K562 (cell line): ENCODE results near the gene TMPRSS9. TPM values are rescaled to one million over a fixed set of nuclear protein-coding genes. Genes with fewer than 3 reads are reported as not detected.

Experiments
- ATAC-seq: fragments of 200-7000 bp; cut with Tn5 transposase; 3 replicates; pipeline ENCODE4 v1.9.1; 2020; ENCODE audit warnings: moderate library complexity
- BruUV-seq: library from RNA; stranded (reverse); fragments of 400-500 nt; replicated peaks from 2 replicates; lab custom pipeline; 2021; lab: Mats Ljungman, UMichigan
- CTCF ChIA-PET: fragments of 300-600 bp; formaldehyde crosslinking; extraction: SDS; loops from one replicate; lab custom pipeline; 2021; ENCODE audit warnings: low intra/inter-chr PET ratio; lab: Yijun Ruan, JAX
- POLR2A ChIA-PET: fragments of 300-600, 350-650 bp; sonication (Branson Sonifier 250); formaldehyde crosslinking; extraction: SDS; loops from one replicate; lab custom pipeline; 2021; ENCODE audit warnings: antibody characterized with exemption, inconsistent platforms; lab: Yijun Ruan, JAX
- DNase-seq, 4 experiments: peaks; one replicate each; pipeline versions ENCODE4 v3.0.0 to v3.0.0-alpha.2; 2011 to 2018; ENCODE audit warnings: low spot score in 3 of 4, mixed read lengths in 3 of 4; ENCODE audit errors: extremely low read depth in 1 of 4
- FAIRE-seq: peaks from 2 replicates; lab custom pipeline; 2011; peaks lifted over from hg19 to GRCh38; lab: Jason Lieb, UNC
- H2AFZ ChIP-seq: 2 replicates; pipeline ENCODE4 v1.6.0; 2011; ENCODE audit warnings: low read depth, low read length, control low read depth, inconsistent platforms
- H3K27ac ChIP-seq: fragments of 200-600 bp; 3 replicates; pipeline ENCODE4 v1.8.0; 2011; ENCODE audit warnings: low read depth, mild to moderate bottlenecking, control low read depth, inconsistent platforms, low read length, moderate library complexity, mixed read lengths; ENCODE audit errors: extremely low read depth
- H3K27me3 ChIP-seq, 2 experiments: fragments of 300-600 bp in 1 of 2; 2 replicates in 1 of 2; 3 replicates in 1 of 2; pipeline versions ENCODE4 v1.6.0 to v1.8.0; 2011; ENCODE audit warnings: inconsistent platforms in 2 of 2, low read length in 2 of 2, mild to moderate bottlenecking in 1 of 2, mixed read lengths in 1 of 2, moderate library complexity in 1 of 2; ENCODE audit not compliant: control insufficient read depth in 2 of 2, insufficient read depth in 2 of 2
- H3K36me3 ChIP-seq: fragments of 300-600 bp; 3 replicates; pipeline ENCODE4 v1.8.0; 2011; ENCODE audit warnings: mild to moderate bottlenecking, low read length, inconsistent platforms; ENCODE audit not compliant: control insufficient read depth, insufficient read depth
- H3K4me1 ChIP-seq, 2 experiments: fragments of 200-600 bp in 1 of 2; replicated peaks in 1 of 2; 2 replicates in 1 of 2; 3 replicates in 1 of 2; pipeline versions ENCODE4 v1.5.1 to v1.8.0; 2011; ENCODE audit warnings: inconsistent platforms in 2 of 2, low read length in 2 of 2, mild to moderate bottlenecking in 1 of 2, mixed read lengths in 1 of 2, moderate library complexity in 1 of 2; ENCODE audit not compliant: control insufficient read depth in 2 of 2, insufficient read depth in 2 of 2
- H3K4me2 ChIP-seq: 2 replicates; pipeline ENCODE4 v1.6.1; 2011; ENCODE audit warnings: low read length, control low read depth, inconsistent platforms, mixed read lengths; ENCODE audit not compliant: insufficient read depth
- H3K4me3 ChIP-seq: fragments of 200-600 bp; sonication (generic), shearing (Covaris generic); 2 replicates; pipeline ENCODE4 v1.5.1; 2016; ENCODE audit warnings: control low read depth, inconsistent platforms
- H3K79me2 ChIP-seq: fragments of 200-600 bp; 3 replicates; pipeline ENCODE4 v1.8.0; 2011; ENCODE audit warnings: low read length, inconsistent platforms; ENCODE audit not compliant: control insufficient read depth, insufficient read depth
- H3K9ac ChIP-seq, 2 experiments: 2 replicates each; pipeline versions ENCODE4 v1.6.0 to v1.6.1; 2011; ENCODE audit warnings: low read depth in 2 of 2, low read length in 2 of 2, control low read depth in 1 of 2, inconsistent platforms in 1 of 2, mild to moderate bottlenecking in 1 of 2, mixed read lengths in 1 of 2; ENCODE audit not compliant: insufficient read depth in 1 of 2
- H3K9me1 ChIP-seq: one replicate; pipeline ENCODE4 v1.6.0; 2011; ENCODE audit warnings: inconsistent platforms, mild to moderate bottlenecking, low read length, moderate library complexity; ENCODE audit not compliant: control insufficient read depth, insufficient read depth
- H3K9me3 ChIP-seq: replicated peaks from 2 replicates; pipeline ENCODE4 v1.5.1; 2011; ENCODE audit warnings: low read depth, low read length, inconsistent platforms; ENCODE audit not compliant: control insufficient read depth, insufficient read depth
- H4K20me1 ChIP-seq: replicated peaks from 2 replicates; pipeline ENCODE4 v1.6.1; 2011; ENCODE audit warnings: low read length, inconsistent platforms, mixed read lengths; ENCODE audit not compliant: control insufficient read depth, insufficient read depth
- BMI1 ChIP-seq: fragments of 150-350 bp; IDR thresholded peaks from 2 replicates; pipeline ENCODE4 v1.6.1; 2014; ENCODE audit warnings: low read length
- GABPA ChIP-seq: fragments of 200-800 bp; sonication (Bioruptor generic); conservative IDR thresholded peaks from 2 replicates; pipeline ENCODE4 v1.6.1; 2016; ENCODE audit warnings: low read depth, missing genetic modification characterization, missing compliant biosample characterization
- GABPB2 ChIP-seq: fragments of 250-450 bp; sonication (Bioruptor Pico); conservative IDR thresholded peaks from 2 replicates; pipeline ENCODE4 v1.5.1; 2021; ENCODE audit warnings: mild to moderate bottlenecking
- MAFG ChIP-seq: fragments of 450-650 bp; conservative IDR thresholded peaks from 2 replicates; pipeline ENCODE4 v1.6.1; 2016; ENCODE audit warnings: missing genetic modification characterization, missing compliant biosample characterization
- RBFOX2 ChIP-seq: fragments of 200-400 bp; formaldehyde crosslinking; IDR thresholded peaks from 2 replicates; pipeline ENCODE4 v1.6.1; 2017; ENCODE audit warnings: low read depth, mild to moderate bottlenecking, low read length, moderate library complexity
- SREBF1 ChIP-seq: fragments of 150-350 bp; IDR thresholded peaks from 2 replicates; pipeline ENCODE4 v1.6.1; 2014; ENCODE audit warnings: antibody characterized with exemption, low read depth, low read length, borderline replicate concordance
- ZNF354B ChIP-seq: fragments of 250-450 bp; sonication (Bioruptor Pico); IDR thresholded peaks from 2 replicates; pipeline ENCODE4 v1.4.0; 2020
- ZNF408 ChIP-seq: fragments of 250-450 bp; sonication (Bioruptor Pico); IDR thresholded peaks from 2 replicates; pipeline ENCODE4 v1.4.0; 2020; ENCODE audit warnings: low read depth, mild to moderate bottlenecking, moderate library complexity
- ZNF644 ChIP-seq: fragments of 200-800 bp; sonication (Bioruptor generic); IDR thresholded peaks from 2 replicates; pipeline ENCODE4 v1.6.1; 2016; ENCODE audit warnings: low read depth, missing genetic modification characterization, missing compliant biosample characterization
- whole genome bisulfite sequencing: fragments of 100-300 bp; shearing (Covaris generic); methylation state at CpG from one replicate; pipeline ENCODE4 v1.1.6; 2016; ENCODE audit warnings: low coverage, mixed read lengths; ENCODE audit not compliant: insufficient coverage; ENCODE audit errors: missing lambda C conversion rate; 5-methylcytosine and 5-hydroxymethylcytosine counted together
- in situ Hi-C: fragments of 300-500 bp; cut with MboI; formaldehyde crosslinking; loops from 4 replicates; pipeline ENCODE4 v1.15.0; 2018; ENCODE audit warnings: inconsistent platforms, mixed read lengths
- intact Hi-C: fragments of 100-400 bp; cut with micrococcal nuclease; formaldehyde crosslinking; loops from 2 replicates; pipeline ENCODE4 v1.14.2; 2022
- polyA plus RNA-seq, 8 experiments: library from polyadenylated mRNA; depleted of rRNA in 4 of 8; stranded (reverse) in 5 of 8; unstranded in 3 of 8; fragments of >200 nt; fragmentation: Nextera tagmentation in 2 of 8; fragmentation: Illumina TruSeq in 1 of 8; extraction: Ambion mirVana in 2 of 8; extraction: Trizol in 1 of 8; gene quantifications; 2 replicates each; pipeline versions ENCODE4 v1.2.1 to v1.2.3, GENCODE V29; 2011 to 2014; ENCODE audit warnings: inconsistent platforms in 1 of 8, missing spikeins in 1 of 8
- total RNA-seq, 7 experiments: library from RNA; depleted of rRNA in 6 of 7; stranded (reverse); fragments of >200 nt in 6 of 7; fragmentation: Illumina TruSeq in 2 of 7; extraction: Trizol in 2 of 7; gene quantifications; 2 replicates each; pipeline versions ENCODE4 v1.2.1 to v1.2.3, GENCODE V29; 2011 to 2021; ENCODE audit warnings: low replicate concordance in 1 of 7
- TF ChIP-seq, protein P1 (sequence below): sonication (generic); formaldehyde crosslinking; IDR thresholded peaks from 2 replicates; pipeline ENCODE4 v1.8.1; 2023; ENCODE audit warnings: mild to moderate bottlenecking, missing genetic modification reagents

TMPRSS9 gene
- total and polyA plus RNA-seq, 9 of the 15 experiments (the other 6 are each of a cell fraction or from before 2014, with no cell fraction given), result 0.01 to 0.03 TPM; not detected in 7

- intact Hi-C loops (no loop called here), in situ Hi-C loops (no loop called here)
- Histone ChIP-seq H2AFZ (no peak overlapping the region), H3K9me1 (no peaks in the 10 kb centered on the region), H4K20me1 (no peaks in the 10 kb centered on the region), H3K4me3 (no peak overlapping the region), H3K9me3 (peaks cover 2% of the 10 kb centered on the region), H3K4me2 (no peak overlapping the region), H3K27me3 (no peaks in the 10 kb centered on the region), H3K9ac (0 out of 4 replicates have a peak overlapping the region, but pooled peaks of 1 of the 2 experiments have one; percentile 35), H3K4me1 (peaks cover 5 to 75% of the 10 kb centered on the region in 2 experiments; a peak in 3 of 5 replicates), H3K36me3 (peaks cover 44% of the 10 kb centered on the region; the same call in 2 of the 3 replicates), H3K79me2 (peaks cover 30% of the 10 kb centered on the region), H3K27ac (no peak overlapping the region)
- TF ChIP-seq SREBF1, result no peak
- TF ChIP-seq GABPA (tag), result no peak
- TF ChIP-seq RBFOX2, result peak; percentile 30; the same call in 1 of the 2 replicates
- TF ChIP-seq ZNF354B, result no peak
- no peak for TF ChIP-seq ZNF408 (CRISPR knock-in tag)
- no peak for TF ChIP-seq GABPB2 (CRISPR knock-in tag)
- no peak for TF ChIP-seq ZNF644 (tag)
- no peak for TF ChIP-seq MAFG (tag)
- TF ChIP-seq, protein P1, sequence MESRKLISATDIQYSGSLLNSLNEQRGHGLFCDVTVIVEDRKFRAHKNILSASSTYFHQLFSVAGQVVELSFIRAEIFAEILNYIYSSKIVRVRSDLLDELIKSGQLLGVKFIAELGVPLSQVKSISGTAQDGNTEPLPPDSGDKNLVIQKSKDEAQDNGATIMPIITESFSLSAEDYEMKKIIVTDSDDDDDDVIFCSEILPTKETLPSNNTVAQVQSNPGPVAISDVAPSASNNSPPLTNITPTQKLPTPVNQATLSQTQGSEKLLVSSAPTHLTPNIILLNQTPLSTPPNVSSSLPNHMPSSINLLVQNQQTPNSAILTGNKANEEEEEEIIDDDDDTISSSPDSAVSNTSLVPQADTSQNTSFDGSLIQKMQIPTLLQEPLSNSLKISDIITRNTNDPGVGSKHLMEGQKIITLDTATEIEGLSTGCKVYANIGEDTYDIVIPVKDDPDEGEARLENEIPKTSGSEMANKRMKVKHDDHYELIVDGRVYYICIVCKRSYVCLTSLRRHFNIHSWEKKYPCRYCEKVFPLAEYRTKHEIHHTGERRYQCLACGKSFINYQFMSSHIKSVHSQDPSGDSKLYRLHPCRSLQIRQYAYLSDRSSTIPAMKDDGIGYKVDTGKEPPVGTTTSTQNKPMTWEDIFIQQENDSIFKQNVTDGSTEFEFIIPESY (CRISPR knock-in tag), result 0 out of 2 replicates have a peak, but pooled peaks have one; percentile 47
- TF ChIP-seq BMI1, result no peak
- ChIA-PET POLR2A (no interaction called here), CTCF (no interaction called here)
- no peak for DNase-seq
- WGBS, result 96% methylated on average over 30 of the region's 54 CpGs
- BruUV-seq, result no TSS peak
- ATAC-seq, result no peak
- no peak for FAIRE-seq
These were observed 21.1 kb upstream of the TMPRSS9 start for GRCh38 chr19:2338751-2339643.
